Measurements from ENCODE around the gene CTBP2. TPM values are rescaled to one million over a fixed set of nuclear protein-coding genes. Genes with fewer than 3 reads are reported as not detected.

Gene CTBP2
- total RNA-seq, 1 experiment from 2014 or later, result 78.7 TPM

- no peak for TF ChIP-seq CTCF (IDR thresholded peaks at IDR 0.05; ENCODE audit: unreplicated experiment)
- Mint-ChIP-seq H3K27me3 (ENCODE audit: unreplicated experiment) (no peaks in the 10 kb centered on the region), H3K27ac (ENCODE audit: unreplicated experiment) (peak overlapping the region; percentile 30), H3K4me3 (ENCODE audit: low read depth, unreplicated experiment) (no peak overlapping the region), H3K36me3 (ENCODE audit: insufficient read depth, unreplicated experiment) (peaks cover 28% of the 10 kb centered on the region), H3K9me3 (ENCODE audit: low read depth, unreplicated experiment) (no peaks in the 10 kb centered on the region), H3K4me1 (ENCODE audit: low read depth, unreplicated experiment) (no peaks in the 10 kb centered on the region)
- DNase-seq, result no peak
- CTCF ChIA-PET, result no interaction called here
- no TSS peak for BruUV-seq (replicated peaks)
- intact Hi-C loops (cut with micrococcal nuclease; ENCODE audit: unreplicated experiment), result no loop called here
These were observed 103.0 kb downstream of the CTBP2 start for GRCh38 chr10:125057158-125058001.

GRCh38 chr10:125056161-125057132 lies 103.9 kb downstream of the CTBP2 start:
- no peak for DNase-seq
- intact Hi-C loops (cut with micrococcal nuclease; ENCODE audit: unreplicated experiment), result no loop called here
- no peak for TF ChIP-seq CTCF (IDR thresholded peaks at IDR 0.05; ENCODE audit: unreplicated experiment)
- Mint-ChIP-seq H3K9me3 (ENCODE audit: low read depth, unreplicated experiment) (no peaks in the 10 kb centered on the region), H3K27ac (ENCODE audit: unreplicated experiment) (peak overlapping the region; percentile 30), H3K27me3 (ENCODE audit: unreplicated experiment) (no peaks in the 10 kb centered on the region), H3K4me1 (ENCODE audit: low read depth, unreplicated experiment) (no peaks in the 10 kb centered on the region), H3K36me3 (ENCODE audit: insufficient read depth, unreplicated experiment) (peaks cover 23% of the 10 kb centered on the region), H3K4me3 (ENCODE audit: low read depth, unreplicated experiment) (no peak overlapping the region)
- CTCF ChIA-PET, result no interaction called here
- no TSS peak for BruUV-seq (replicated peaks)

GRCh38 chr10:125055446-125055845 lies 104.9 kb downstream of the CTBP2 start:
- no peak overlapping the region for H3K4me3 Mint-ChIP-seq (ENCODE audit: low read depth, unreplicated experiment)
- BruUV-seq (replicated peaks), result no TSS peak

More at GRCh38 chr10:125055446-125055845, 104.9 kb downstream of the CTBP2 start:
- DNase-seq, result no peak
- Mint-ChIP-seq H3K4me1 (ENCODE audit: low read depth, unreplicated experiment) (no peaks in the 10 kb centered on the region), H3K27ac (ENCODE audit: unreplicated experiment) (no peak overlapping the region), H3K27me3 (ENCODE audit: unreplicated experiment) (no peaks in the 10 kb centered on the region), H3K9me3 (ENCODE audit: low read depth, unreplicated experiment) (no peaks in the 10 kb centered on the region), H3K36me3 (ENCODE audit: insufficient read depth, unreplicated experiment) (peaks cover 15% of the 10 kb centered on the region)
- CTCF ChIA-PET, result no interaction called here
- intact Hi-C loops (cut with micrococcal nuclease; ENCODE audit: unreplicated experiment), result no loop called here
- no peak for TF ChIP-seq CTCF (IDR thresholded peaks at IDR 0.05; ENCODE audit: unreplicated experiment)

Data from Calu3 (cell line).